Lung (tissue), 12 donors: ENCODE measurements around the gene TBX3. TPM values are rescaled to one million over a fixed set of nuclear protein-coding genes. Genes with fewer than 3 reads are reported as not detected.

Source experiments
- ATAC-seq: fragments of 200-7000 bp; cut with Tn5 transposase; one replicate; pipeline ENCODE4 v1.9.1; 2020; ENCODE audit warnings: moderate number of reproducible peaks; ENCODE audit not compliant: insufficient read depth, low FRiP score
- DNase-seq, 3 donors: peaks; one replicate each; pipeline ENCODE4 v3.0.0-alpha.2; 2013 to 2017
- H3K27ac ChIP-seq, 2 donors: one replicate each; pipeline ENCODE4 v1.5.1; 2013; ENCODE audit warnings: mild to moderate bottlenecking in 2 of 2, moderate library complexity in 2 of 2, control low read depth in 1 of 2, inconsistent platforms in 1 of 2, low read depth in 1 of 2, low read length in 1 of 2
- H3K27me3 ChIP-seq, 3 donors: one replicate each; pipeline ENCODE4 v1.5.1; 2013; ENCODE audit warnings: low read length in 2 of 3; ENCODE audit not compliant: control insufficient read depth in 3 of 3, insufficient read depth in 3 of 3
- H3K36me3 ChIP-seq, 4 donors: one replicate each; pipeline ENCODE4 v1.5.1; 2013; ENCODE audit warnings: low read length in 4 of 4, mild to moderate bottlenecking in 1 of 4, moderate library complexity in 1 of 4; ENCODE audit not compliant: control insufficient read depth in 4 of 4, insufficient read depth in 4 of 4
- H3K4me1 ChIP-seq, 5 donors: one replicate each; pipeline ENCODE4 v1.5.1; 2013; ENCODE audit warnings: low read length in 5 of 5, mild to moderate bottlenecking in 2 of 5, moderate library complexity in 1 of 5; ENCODE audit not compliant: control insufficient read depth in 5 of 5, insufficient read depth in 5 of 5
- H3K4me3 ChIP-seq: one replicate; pipeline ENCODE4 v1.5.1; 2013; ENCODE audit warnings: mild to moderate bottlenecking, control low read depth, moderate library complexity
- H3K9ac ChIP-seq, 2 donors: one replicate each; pipeline ENCODE4 v1.5.1; 2013; ENCODE audit warnings: low read length in 2 of 2, control low read depth in 1 of 2; ENCODE audit not compliant: insufficient read depth in 1 of 2
- H3K9me3 ChIP-seq, 4 donors: one replicate each; pipeline ENCODE4 v1.5.1; 2013; ENCODE audit warnings: low read length in 3 of 4, mild to moderate bottlenecking in 1 of 4, moderate library complexity in 1 of 4; ENCODE audit not compliant: control insufficient read depth in 4 of 4, insufficient read depth in 3 of 4
- CTCF ChIP-seq: IDR thresholded peaks from 2 replicates; pipeline ENCODE4 v1.5.1; 2012; ENCODE audit warnings: mild to moderate bottlenecking; ENCODE audit errors: control extremely low read depth, extremely low read depth
- whole genome bisulfite sequencing, 2 donors: extraction: QIAGEN DNeasy Blood & Tissue Kit; methylation state at CpG; one replicate each; pipeline ENCODE4 v1.1.7; 2013; 5-methylcytosine and 5-hydroxymethylcytosine counted together
- polyA plus RNA-seq, 2 donors: library from polyadenylated mRNA; stranded (reverse); fragments of 200-250 nt; gene quantifications; one replicate each; pipeline ENCODE4 v1.2.1, GENCODE V29; 2013
- total RNA-seq, 2 donors: library from RNA; depleted of rRNA in 1 of 2; stranded (reverse); fragments of >200 nt in 1 of 2; gene quantifications; one replicate each; pipeline ENCODE4 v1.2.1, GENCODE V29; 2014 to 2021
- donor health status: control.
- donor health status: control.
- donor health status: Bipolar disorder and iron deficiency.
- donor health status: healthy.
- donor health status: DM: yes; HTN: yes; CAD: no.

Gene TBX3
- total and polyA plus RNA-seq, 4 donors = 19.3 to 126 (median 39.6) TPM

- no peak for DNase-seq
- no peak for ATAC-seq
- Histone ChIP-seq H3K27ac (peak overlapping the region in 1 of 2 donors; percentile 3), H3K9ac (peak overlapping the region in 1 of 2 donors; percentile 26), H3K36me3 (no peaks in the 10 kb centered on the region), H3K9me3 (no peaks in the 10 kb centered on the region), H3K4me1 (peaks cover 0 to 83% (median 17%) of the 10 kb centered on the region in 5 donors), H3K27me3 (peaks cover 0 to 80% (median 13%) of the 10 kb centered on the region in 3 donors), H3K4me3 (no peak overlapping the region)
- 51 to 52% methylated on average over 6 of the region's 6 CpGs for WGBS, 2 donors
- no peak for TF ChIP-seq CTCF
These were observed 7.2 kb upstream of the TBX3 start for GRCh38 chr12:114691196-114691595.

GRCh38 chr12:114690267-114691135, 6.5 kb upstream of the TBX3 start:
- Histone ChIP-seq H3K9ac (peak overlapping the region in 1 of 2 donors; percentile 26), H3K4me1 (peaks cover 0 to 90% (median 19%) of the 10 kb centered on the region in 5 donors), H3K27me3 (peaks cover 0 to 79% (median 14%) of the 10 kb centered on the region in 3 donors), H3K4me3 (no peak overlapping the region), H3K36me3 (no peaks in the 10 kb centered on the region), H3K27ac (no peak overlapping the region), H3K9me3 (no peaks in the 10 kb centered on the region)
- DNase-seq = peak in 1 of 3 donors; percentile 4
- no peak for ATAC-seq
- no peak for TF ChIP-seq CTCF
- WGBS, 2 donors = 40 to 52% methylated on average over 8 of the region's 8 CpGs

GRCh38 chr12:114689075-114689994, 5.4 kb upstream of the TBX3 start:
- Histone ChIP-seq H3K4me3 (no peak overlapping the region), H3K27ac (no peak overlapping the region), H3K36me3 (no peaks in the 10 kb centered on the region), H3K27me3 (peaks cover 0 to 75% (median 18%) of the 10 kb centered on the region in 3 donors), H3K4me1 (peaks cover 0 to 87% (median 19%) of the 10 kb centered on the region in 5 donors), H3K9me3 (no peaks in the 10 kb centered on the region), H3K9ac (no peak overlapping the region)
- DNase-seq (peak in 1 of 3 donors; percentile 40), ATAC-seq (no peak)
- no peak for TF ChIP-seq CTCF
- 24 to 41% methylated on average over 5 of the region's 5 CpGs for WGBS, 2 donors
